Stomach (tissue), 9 donors: ENCODE data around the gene PLRG1. TPM values are rescaled to one million over a fixed set of nuclear protein-coding genes. Genes with fewer than 3 reads are reported as not detected.

Source experiments
- DNase-seq, 2 donors: peaks; one replicate each; pipeline versions ENCODE4 v3.0.0 to v3.0.0-alpha.2; 2013 to 2019
- H3K27ac ChIP-seq, 5 donors: fragments of 200-600 bp in 4 of 5; sonication (generic) in 4 of 5; one replicate each; pipeline ENCODE4 v1.5.1; 2013 to 2019; ENCODE audit warnings: mild to moderate bottlenecking in 1 of 5, moderate library complexity in 1 of 5
- H3K27me3 ChIP-seq, 3 donors: fragments of 200-600 bp; sonication (generic); one replicate each; pipeline ENCODE4 v1.5.1; 2017 to 2019; ENCODE audit warnings: mixed run types in 1 of 3
- H3K36me3 ChIP-seq, 4 donors: fragments of 200-600 bp; sonication (generic); 1 replicate in 3 of 4; 2 replicates in 1 of 4; pipeline ENCODE4 v1.5.1; 2016 to 2019
- H3K4me1 ChIP-seq, 4 donors: fragments of 200-600 bp; sonication (generic); one replicate each; pipeline ENCODE4 v1.5.1; 2016 to 2019
- H3K4me3 ChIP-seq, 4 donors: fragments of 200-600 bp; sonication (generic) in 3 of 4; one replicate each; pipeline ENCODE4 v1.5.1; 2016 to 2019; ENCODE audit warnings: mild to moderate bottlenecking in 1 of 4
- H3K9me3 ChIP-seq, 4 donors: fragments of 200-600 bp; sonication (generic); one replicate each; pipeline ENCODE4 v1.5.1; 2016 to 2019
- EP300 ChIP-seq: sonication (generic); formaldehyde crosslinking; IDR thresholded peaks from one replicate; pipeline ENCODE4 v1.6.1; 2017; ENCODE audit warnings: antibody characterized with exemption
- POLR2A ChIP-seq, 4 donors: fragments of 450-650 bp; IDR thresholded peaks; one replicate each; pipeline ENCODE4 v1.6.1; 2016; ENCODE audit warnings: antibody characterized with exemption in 4 of 4, control low read depth in 2 of 4, mild to moderate bottlenecking in 1 of 4, moderate library complexity in 1 of 4
- POLR2AphosphoS5 ChIP-seq, 3 donors: sonication (generic); formaldehyde crosslinking; IDR thresholded peaks; one replicate each; pipeline ENCODE4 v1.6.1; 2016; ENCODE audit warnings: antibody characterized with exemption in 3 of 3
- WGBS, 5 donors: extraction: QIAGEN DNeasy Blood & Tissue Kit in 3 of 5; methylation state at CpG; one replicate each; pipeline versions ENCODE4 v1.1.5 to v1.1.7; 2013 to 2018; 5-methylcytosine and 5-hydroxymethylcytosine counted together
- intact Hi-C: fragments of 100-400 bp; cut with DNase I; formaldehyde crosslinking; loops from one replicate; pipeline ENCODE4 v1.15.1; 2023; ENCODE audit warnings: low total_unique reads
- polyA plus RNA-seq, 3 donors: library from polyadenylated mRNA; stranded (reverse); fragments of 200-250 nt; gene quantifications; one replicate each; pipeline ENCODE4 v1.2.3, GENCODE V29; 2013
- small RNA-seq, 4 donors: library from RNA; depleted of rRNA; stranded (forward); fragments of <200 nt; gene quantifications; one replicate each; pipeline ENCODE3, GENCODE V24; 2016
- total RNA-seq, 5 donors: library from RNA; depleted of rRNA; stranded (reverse); fragments of >200 nt; gene quantifications; one replicate each; pipeline versions ENCODE4 v1.1.0 to v1.2.3, GENCODE V29; 2014 to 2016
- TF ChIP-seq, protein P1 (sequence below), 7 experiments: fragments of 450-650 bp in 4 of 7; fragments of 200-600 bp in 3 of 7; sonication (generic) in 3 of 7; IDR thresholded peaks; one replicate each; pipeline ENCODE4 v1.5.1; 2016 to 2019; ENCODE audit warnings: antibody characterized with exemption in 7 of 7, control low read depth in 2 of 7, mild to moderate bottlenecking in 1 of 7
- donor health status: healthy with polysubstance abuse.
- donor health status: Bipolar disorder and iron deficiency.
- donor health status: healthy.

Gene PLRG1
- total and polyA plus RNA-seq, 8 donors: 1.2 to 52.5 (median 42.3) TPM

DNA sequence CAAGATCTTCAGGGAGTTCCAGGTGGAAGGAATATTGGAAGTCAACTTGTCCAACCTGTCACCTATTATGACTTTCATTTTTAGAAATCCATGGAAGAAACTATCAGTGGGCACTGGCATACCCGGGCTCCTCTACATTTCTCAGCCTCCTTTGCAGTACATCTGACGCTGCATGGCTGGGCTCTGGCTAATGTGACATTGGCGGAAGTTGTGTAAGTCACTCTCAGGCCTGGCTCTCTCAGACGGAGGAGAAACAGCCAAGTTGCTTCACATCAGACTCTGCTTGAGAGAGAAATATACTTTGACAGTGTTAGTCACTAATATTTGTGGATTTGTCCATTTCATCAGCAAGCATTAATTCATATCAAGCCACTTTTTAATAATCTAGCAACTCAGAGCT is 63.1 kb downstream of the PLRG1 start:
- no peak overlapping the region for H3K27ac ChIP-seq
- no peaks in the 10 kb centered on the region for H3K9me3 ChIP-seq
- WGBS, 5 donors: 37 to 84% (median 77%) methylated on average over 4 of the region's 4 CpGs
- no peak for TF ChIP-seq POLR2A (IDR thresholded peaks at IDR 0.05)
- TF ChIP-seq EP300: no peak
- TF ChIP-seq POLR2AphosphoS5 (IDR thresholded peaks at IDR 0.05): no peak
- TF ChIP-seq, protein P1, sequence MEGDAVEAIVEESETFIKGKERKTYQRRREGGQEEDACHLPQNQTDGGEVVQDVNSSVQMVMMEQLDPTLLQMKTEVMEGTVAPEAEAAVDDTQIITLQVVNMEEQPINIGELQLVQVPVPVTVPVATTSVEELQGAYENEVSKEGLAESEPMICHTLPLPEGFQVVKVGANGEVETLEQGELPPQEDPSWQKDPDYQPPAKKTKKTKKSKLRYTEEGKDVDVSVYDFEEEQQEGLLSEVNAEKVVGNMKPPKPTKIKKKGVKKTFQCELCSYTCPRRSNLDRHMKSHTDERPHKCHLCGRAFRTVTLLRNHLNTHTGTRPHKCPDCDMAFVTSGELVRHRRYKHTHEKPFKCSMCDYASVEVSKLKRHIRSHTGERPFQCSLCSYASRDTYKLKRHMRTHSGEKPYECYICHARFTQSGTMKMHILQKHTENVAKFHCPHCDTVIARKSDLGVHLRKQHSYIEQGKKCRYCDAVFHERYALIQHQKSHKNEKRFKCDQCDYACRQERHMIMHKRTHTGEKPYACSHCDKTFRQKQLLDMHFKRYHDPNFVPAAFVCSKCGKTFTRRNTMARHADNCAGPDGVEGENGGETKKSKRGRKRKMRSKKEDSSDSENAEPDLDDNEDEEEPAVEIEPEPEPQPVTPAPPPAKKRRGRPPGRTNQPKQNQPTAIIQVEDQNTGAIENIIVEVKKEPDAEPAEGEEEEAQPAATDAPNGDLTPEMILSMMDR (IDR thresholded peaks at IDR 0.05): no peak
- peaks cover 0 to 32% (median 29%) of the 10 kb centered on the region in 3 donors for H3K27me3 ChIP-seq
- peaks cover 14 to 29% (median 24%) of the 10 kb centered on the region in 4 donors for H3K4me1 ChIP-seq
- H3K4me3 ChIP-seq: no peak overlapping the region
- no peaks in the 10 kb centered on the region for H3K36me3 ChIP-seq
- intact Hi-C loops: no loop called here
- DNase-seq: no peak

DNA sequence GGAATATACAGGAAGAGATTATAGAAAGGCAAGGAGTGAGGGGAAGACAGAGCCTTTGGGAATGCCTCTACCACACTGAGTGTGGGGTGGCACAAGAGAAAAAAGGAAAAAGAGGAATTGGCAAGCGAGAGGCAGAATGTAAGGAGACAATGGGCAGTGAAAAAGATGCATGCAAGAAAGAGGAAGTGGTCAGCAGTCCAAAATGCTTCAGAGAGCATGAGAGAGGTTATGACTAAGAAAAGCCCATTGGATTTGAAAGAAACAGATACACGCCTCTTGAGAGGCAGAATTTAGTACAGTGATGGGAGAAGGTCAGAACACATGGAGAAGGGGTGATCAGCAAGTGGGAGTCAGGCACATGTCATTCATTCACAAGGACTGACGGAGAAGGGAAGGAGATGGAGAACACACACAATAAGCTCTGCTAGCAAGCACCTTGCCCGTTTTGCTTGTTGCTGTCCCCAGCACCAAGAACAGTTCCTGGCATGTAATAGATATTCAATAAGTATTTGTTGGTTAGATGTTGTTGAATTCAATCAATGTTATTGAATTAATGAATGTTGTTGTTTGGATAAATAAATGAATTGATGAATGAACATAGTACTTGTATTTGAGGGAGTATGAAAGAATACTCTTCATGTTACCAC is 65.0 kb downstream of the PLRG1 start:
- intact Hi-C loops: no loop called here
- no peak overlapping the region for H3K27ac ChIP-seq
- H3K27me3 ChIP-seq: peaks cover 0 to 13% (median 12%) of the 10 kb centered on the region in 3 donors
- peaks cover 2 to 10% (median 5%) of the 10 kb centered on the region in 4 donors for H3K4me1 ChIP-seq
- H3K4me3 ChIP-seq: no peak overlapping the region
- WGBS, 5 donors: 35 to 72% (median 51%) methylated on average over 4 of the region's 4 CpGs
- DNase-seq: no peak
- TF ChIP-seq EP300 (no peak), POLR2A (IDR thresholded peaks at IDR 0.05) (no peak)
- TF ChIP-seq, protein P1 (IDR thresholded peaks at IDR 0.05): no peak
- H3K9me3 ChIP-seq: no peaks in the 10 kb centered on the region
- no peaks in the 10 kb centered on the region for H3K36me3 ChIP-seq

Small RNA genes within 50 kb of the gene (small RNA-seq; reads per million reads assigned to genes)
- 0 reads per million in 4 donors for gene RNU6-1285P

Other genes with a start within 250 kb of the PLRG1 start
- gene DCHS2, start 58.6 kb downstream of the PLRG1 start, total RNA-seq: 1 to 10 TPM in 3 of 5 donors, not detected in 2; 1.8 to 9.7 (median 9.7) TPM
- 1 to 10 TPM in 1 of 3 donors, under 1 TPM in 2; 0.30 to 1.2 (median 0.31) TPM for gene DCHS2, start 58.6 kb downstream of the PLRG1 start, polyA plus RNA-seq
- 10 to 100 TPM in 1 of 5 donors, 1 to 10 TPM in 1, not detected in 3; 6.2 to 22.8 TPM for gene FGB, start 12.6 kb upstream of the PLRG1 start, total RNA-seq
- under 1 TPM in 1 of 3 donors, not detected in 2; 0.31 TPM for gene FGB, start 12.6 kb upstream of the PLRG1 start, polyA plus RNA-seq
- gene FGA, start 40.3 kb upstream of the PLRG1 start, total RNA-seq: 10 to 100 TPM in 1 of 5 donors, 1 to 10 TPM in 2, not detected in 2; 9.4 to 43.7 (median 9.5) TPM
- 1 to 10 TPM; 3.1 to 6.5 (median 3.1) TPM for gene FGA, start 40.3 kb upstream of the PLRG1 start, polyA plus RNA-seq
- gene FGG, start 62.3 kb upstream of the PLRG1 start, total RNA-seq: 1 to 10 TPM in 2 of 5 donors, not detected in 3; 2.6 to 3.1 TPM
- gene FGG, start 62.3 kb upstream of the PLRG1 start, polyA plus RNA-seq: 1 to 10 TPM in 2 of 3 donors, under 1 TPM in 1; 0.20 to 2.1 (median 1.5) TPM
- under 1 TPM in 1 of 5 donors, not detected in 4; 0.73 TPM for gene LRAT, start 193.6 kb upstream of the PLRG1 start, total RNA-seq
- under 1 TPM; 0.12 to 0.43 (median 0.15) TPM for gene LRAT, start 193.6 kb upstream of the PLRG1 start, polyA plus RNA-seq
- not detected for gene RBM46, start 230.9 kb upstream of the PLRG1 start, total RNA-seq
- gene RBM46, start 230.9 kb upstream of the PLRG1 start, polyA plus RNA-seq: not detected